A673 (cell line): ENCODE data around the gene CDK17. TPM values are rescaled to one million over a fixed set of nuclear protein-coding genes. Genes with fewer than 3 reads are reported as not detected.

Experiments
- BruUV-seq: library from RNA; stranded (reverse); fragments of 400-500 nt; replicated peaks from 2 replicates; lab custom pipeline; 2021; lab: Mats Ljungman, UMichigan
- CTCF ChIA-PET: fragments of 300-600 bp; sonication (Branson Sonifier 250); formaldehyde crosslinking; loops from one replicate; lab custom pipeline; 2022; ENCODE audit warnings: antibody characterized with exemption; lab: Charles Lee
- POLR2A ChIA-PET: fragments of 300-600 bp; sonication (Branson Sonifier 250); formaldehyde crosslinking; loops from one replicate; lab custom pipeline; 2022; ENCODE audit warnings: antibody characterized with exemption; ENCODE audit not compliant: low non-redundant PET; lab: Charles Lee
- DNase-seq: peaks from one replicate; pipeline ENCODE4 v3.0.0-alpha.2; 2015; ENCODE audit warnings: low spot score
- H3K27ac ChIP-seq: fragments of 200-600 bp; sonication (generic); 2 replicates; pipeline ENCODE4 v1.5.1; 2016; ENCODE audit warnings: mixed run types, low read depth, mild to moderate bottlenecking, mixed read lengths, antibody characterized with exemption, low read length; ENCODE audit not compliant: poor library complexity, severe bottlenecking
- H3K27me3 ChIP-seq: fragments of 200-600 bp; sonication (generic); replicated peaks from 2 replicates; pipeline ENCODE4 v1.6.1; 2017; ENCODE audit warnings: mixed run types, low read depth, mild to moderate bottlenecking, mixed read lengths, antibody characterized with exemption, low read length; ENCODE audit not compliant: insufficient read depth, poor library complexity
- H3K36me3 ChIP-seq: fragments of 200-600 bp; sonication (generic); 2 replicates; pipeline ENCODE4 v1.6.1; 2016; ENCODE audit warnings: mixed run types, mild to moderate bottlenecking, mixed read lengths, antibody characterized with exemption, low read length; ENCODE audit not compliant: insufficient read depth, poor library complexity, severe bottlenecking
- H3K4me1 ChIP-seq: fragments of 200-600 bp; sonication (generic); 2 replicates; pipeline ENCODE4 v1.6.1; 2017; ENCODE audit warnings: mixed run types, mild to moderate bottlenecking, mixed read lengths, antibody characterized with exemption, low read length; ENCODE audit not compliant: insufficient read depth, poor library complexity, severe bottlenecking
- H3K4me3 ChIP-seq: fragments of 200-600 bp; sonication (generic); 2 replicates; pipeline ENCODE4 v1.5.1; 2016; ENCODE audit warnings: low read depth, mixed run types, mild to moderate bottlenecking, mixed read lengths, low read length; ENCODE audit not compliant: poor library complexity, severe bottlenecking
- H3K9me3 ChIP-seq: fragments of 200-600 bp; sonication (generic); 2 replicates; pipeline ENCODE4 v1.6.1; 2016; ENCODE audit warnings: mixed run types, low read depth, mild to moderate bottlenecking, mixed read lengths, antibody characterized with exemption, low read length; ENCODE audit not compliant: poor library complexity, severe bottlenecking
- CTCF ChIP-seq: fragments of 300-800, 200-600 bp; sonication (generic); conservative IDR thresholded peaks from 2 replicates; pipeline ENCODE4 v1.5.1; 2017; ENCODE audit warnings: low read depth, mild to moderate bottlenecking, antibody characterized with exemption, low read length, moderate library complexity, mixed read lengths
- EZH2 ChIP-seq: fragments of 200-600 bp; sonication (generic); IDR thresholded peaks from 2 replicates; pipeline ENCODE4 v1.6.1; 2017; ENCODE audit warnings: borderline replicate concordance, low read depth, mild to moderate bottlenecking, mixed read lengths, antibody characterized with exemption, low read length; ENCODE audit not compliant: poor library complexity, severe bottlenecking
- intact Hi-C: fragments of 100-400 bp; cut with micrococcal nuclease; formaldehyde crosslinking; loops from one replicate; pipeline ENCODE4 v1.10.0; 2022; ENCODE audit not compliant: unreplicated experiment
- total RNA-seq: library from RNA; stranded (reverse); gene quantifications from 2 replicates; pipeline ENCODE4 v1.2.3, GENCODE V29; 2021

CDK17 gene
- total RNA-seq, 1 experiment from 2014 or later: 34.8 TPM

DNA sequence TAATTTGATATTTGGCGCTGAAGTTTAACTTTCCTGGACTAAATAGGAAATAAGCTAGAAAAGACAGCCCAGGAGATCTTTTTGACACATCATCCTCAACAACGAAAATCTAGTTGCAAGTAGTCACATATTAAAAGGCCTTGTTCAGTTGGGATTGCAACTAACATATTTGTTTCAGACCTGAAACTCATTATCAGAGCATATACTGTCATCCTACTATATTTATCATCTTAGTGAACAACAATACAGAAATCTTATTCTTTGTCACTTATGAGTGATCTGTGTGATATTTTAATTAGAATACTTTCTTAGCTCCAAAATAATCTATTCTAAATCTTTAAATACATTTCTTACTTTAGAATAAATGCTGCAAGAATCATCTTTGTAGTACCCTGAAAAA, 134.0 kb downstream of the CDK17 start:
- CTCF ChIA-PET: no interaction called here
- POLR2A ChIA-PET: no interaction called here
- no TSS peak for BruUV-seq

GRCh38 chr12:96265836-96266235, 134.4 kb downstream of the CDK17 start:
- Histone ChIP-seq H3K4me3 (no peak overlapping the region), H3K27ac (no peak overlapping the region), H3K27me3 (no peaks in the 10 kb centered on the region), H3K36me3 (peaks cover 41% of the 10 kb centered on the region), H3K9me3 (no peaks in the 10 kb centered on the region), H3K4me1 (no peaks in the 10 kb centered on the region)
- intact Hi-C loops: no loop called here
- ChIA-PET CTCF (no interaction called here), POLR2A (no interaction called here)
- BruUV-seq: no TSS peak
- TF ChIP-seq EZH2 (no peak), CTCF (no peak)
- DNase-seq: no peak

More for the DNA sequence above, 134.0 kb downstream of the CDK17 start:
- Histone ChIP-seq H3K4me1 (no peaks in the 10 kb centered on the region), H3K27me3 (no peaks in the 10 kb centered on the region), H3K27ac (no peak overlapping the region), H3K4me3 (no peak overlapping the region), H3K9me3 (no peaks in the 10 kb centered on the region), H3K36me3 (peaks cover 41% of the 10 kb centered on the region)
- TF ChIP-seq CTCF (no peak), EZH2 (no peak)
- no peak for DNase-seq
- intact Hi-C loops: no loop called here

DNA sequence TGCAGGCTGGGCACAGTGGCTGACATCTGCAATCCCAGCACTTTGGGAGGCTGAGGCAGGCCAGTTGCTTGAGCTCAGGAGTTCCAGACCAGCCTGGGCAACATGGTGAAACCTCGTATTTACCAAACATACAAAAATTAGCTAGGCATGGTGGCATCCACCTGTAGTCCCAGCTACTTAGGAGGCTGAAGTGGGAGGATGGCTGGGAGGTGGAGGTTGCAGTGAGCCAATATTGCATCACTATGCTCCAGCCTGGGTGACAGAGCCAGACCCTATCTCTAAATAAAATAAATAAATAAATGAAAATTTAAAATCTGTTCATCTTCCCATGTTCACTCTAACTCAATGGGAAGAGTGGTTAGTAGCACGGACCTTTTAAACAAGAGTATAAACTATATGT, 134.8 kb downstream of the CDK17 start:
- no peak overlapping the region for H3K4me3 ChIP-seq
- no peak for DNase-seq
- no TSS peak for BruUV-seq
- TF ChIP-seq EZH2 (no peak), CTCF (no peak)
- intact Hi-C loops: no loop called here
- H3K36me3 ChIP-seq: peaks cover 41% of the 10 kb centered on the region
- no peaks in the 10 kb centered on the region for H3K9me3 ChIP-seq
- CTCF ChIA-PET: no interaction called here
- no peaks in the 10 kb centered on the region for H3K4me1 ChIP-seq
- no peaks in the 10 kb centered on the region for H3K27me3 ChIP-seq
- POLR2A ChIA-PET: no interaction called here
- H3K27ac ChIP-seq: no peak overlapping the region
